ENCODE data around the gene ATP6V1F. TPM values are rescaled to one million over a fixed set of nuclear protein-coding genes. Genes with fewer than 3 reads are reported as not detected.

Gene ATP6V1F
- total RNA-seq, 1 experiment from 2014 or later: 168 TPM

DNA sequence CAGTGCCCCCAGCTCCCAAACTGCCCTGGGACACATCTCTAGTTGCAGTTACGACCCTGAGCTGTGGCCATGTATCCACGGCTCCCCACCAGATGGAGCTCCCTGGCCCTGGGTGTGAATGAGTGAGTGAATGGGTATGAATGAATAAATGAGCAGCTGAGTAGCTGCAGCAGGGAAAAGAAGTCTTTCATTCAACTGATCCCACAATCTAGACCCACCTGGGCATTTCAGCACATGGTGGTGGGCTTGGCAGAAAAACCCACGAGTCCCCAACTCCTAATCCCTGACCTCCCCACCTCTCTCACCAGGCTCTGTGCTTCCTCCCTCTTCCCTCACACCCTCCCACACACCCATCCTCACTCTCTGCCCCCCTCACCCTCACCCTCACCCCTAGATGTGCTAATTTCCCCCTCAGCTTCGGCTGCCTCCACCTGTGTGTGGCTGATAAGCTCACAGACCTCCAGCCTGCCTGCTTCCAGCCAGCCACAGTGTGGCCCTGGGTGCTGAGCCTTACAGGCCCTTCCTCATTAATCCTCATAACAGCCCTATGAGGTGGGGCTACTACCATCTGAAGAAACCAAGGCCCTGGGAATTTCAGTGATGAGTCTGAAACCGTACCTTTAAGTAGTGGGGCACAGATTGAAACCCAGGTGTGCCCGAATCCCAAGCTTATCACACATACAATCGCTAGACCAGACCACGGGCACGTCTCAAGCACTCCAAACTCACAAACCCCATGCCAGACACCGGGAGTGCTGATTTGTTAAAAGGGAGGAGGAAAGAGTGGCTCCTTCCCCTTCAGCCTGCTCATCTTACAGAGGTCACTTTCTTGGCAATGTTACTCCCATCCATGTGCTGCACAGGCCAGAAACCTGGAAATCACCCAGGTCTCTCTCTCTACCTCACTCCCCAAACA, 2.2 kb upstream of the ATP6V1F start:
- no peak for DNase-seq (ENCODE audit: low read depth)

DNA sequence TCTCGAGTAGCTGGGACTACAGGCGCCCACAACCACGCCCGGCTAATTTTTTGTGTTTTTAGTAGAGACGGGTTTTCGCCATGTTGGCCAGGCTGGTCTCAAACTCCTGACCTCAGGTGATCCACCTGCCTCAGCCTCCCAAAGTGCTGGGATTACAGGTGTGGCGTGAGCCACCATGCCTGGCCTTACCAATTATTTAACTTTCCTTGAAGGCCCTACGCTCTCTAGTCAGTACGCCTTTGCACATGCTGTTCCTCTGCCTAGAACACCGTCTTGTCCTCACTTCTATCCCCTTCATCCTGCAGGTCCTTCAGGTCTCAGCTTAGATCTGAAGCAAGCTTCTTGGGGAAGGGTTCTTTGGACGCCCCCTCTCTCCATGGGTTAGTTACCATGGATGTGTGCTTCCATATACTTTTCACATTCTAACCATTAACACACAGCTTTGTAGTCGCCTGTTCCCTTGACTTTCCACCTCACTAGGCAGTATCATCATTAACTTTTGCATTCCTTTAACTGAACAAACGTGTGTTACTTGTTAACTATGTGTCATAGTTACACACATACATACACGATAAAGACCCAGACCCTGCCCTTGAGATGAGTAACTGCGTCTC, 592 bp upstream of the ATP6V1F start:
- in situ Hi-C loops (cut with HindIII; ENCODE audit: low pct_unique_long_range_greater_than_20kb, low sequenced_read_pairs): no loop called here
- no peak for DNase-seq (ENCODE audit: low read depth)

More for the DNA sequence above, 2.2 kb upstream of the ATP6V1F start:
- in situ Hi-C loops (cut with HindIII; ENCODE audit: low pct_unique_long_range_greater_than_20kb, low sequenced_read_pairs): no loop called here

- in situ Hi-C loops (cut with HindIII; ENCODE audit: low pct_unique_long_range_greater_than_20kb, low sequenced_read_pairs): no loop called here
- DNase-seq (ENCODE audit: low read depth): peak; percentile 55
These were observed 855 bp downstream of the ATP6V1F start for GRCh38 chr7:128863433-128863989.

GRCh38 chr7:128865303-128865702, 2.6 kb downstream of the ATP6V1F start:
- in situ Hi-C loops (cut with HindIII; ENCODE audit: low pct_unique_long_range_greater_than_20kb, low sequenced_read_pairs): no loop called here

DNA sequence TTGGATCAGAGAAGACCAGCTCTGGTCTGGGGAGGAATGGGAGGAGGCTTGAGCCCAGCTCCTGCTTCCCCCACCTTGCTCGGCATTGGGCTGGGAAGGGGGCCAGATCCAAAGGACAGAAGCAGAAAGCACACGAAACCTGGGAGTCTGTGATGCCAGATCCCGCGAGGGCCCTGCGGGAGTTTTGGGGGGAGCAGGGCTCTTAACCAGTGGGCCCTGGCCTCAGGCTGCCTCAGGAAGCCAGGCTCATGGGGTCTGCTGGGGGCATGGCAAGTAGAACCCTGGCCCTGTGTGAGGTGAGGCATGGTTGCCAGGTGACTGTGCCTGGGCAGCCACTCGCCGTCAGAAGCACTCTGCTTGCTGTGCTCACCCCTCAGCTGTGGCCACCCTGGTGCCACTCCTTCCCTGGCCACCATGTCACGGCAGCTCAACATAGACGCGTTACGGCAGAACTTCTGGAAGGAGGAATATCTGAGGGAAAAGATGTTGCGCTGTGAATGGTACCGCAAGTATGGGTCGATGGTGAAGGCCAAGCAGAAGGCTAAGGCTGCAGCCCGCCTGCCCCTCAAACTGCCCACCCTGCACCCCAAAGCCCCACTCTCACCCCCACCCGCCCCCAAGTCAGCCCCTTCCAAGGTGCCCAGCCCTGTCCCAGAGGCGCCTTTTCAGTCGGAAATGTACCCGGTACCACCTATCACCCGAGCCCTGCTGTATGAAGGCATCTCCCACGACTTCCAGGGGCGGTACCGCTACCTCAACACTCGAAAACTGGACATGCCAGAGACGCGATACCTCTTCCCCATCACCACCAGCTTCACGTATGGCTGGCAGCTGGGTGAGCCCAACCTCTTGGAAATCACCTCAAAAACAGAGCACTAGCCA, 3.6 kb downstream of the ATP6V1F start:
- in situ Hi-C loops (cut with HindIII; ENCODE audit: low pct_unique_long_range_greater_than_20kb, low sequenced_read_pairs): no loop called here
- DNase-seq (ENCODE audit: low read depth): no peak

More at GRCh38 chr7:128865303-128865702, 2.6 kb downstream of the ATP6V1F start:
- DNase-seq (ENCODE audit: low read depth): no peak

- no peak for DNase-seq (ENCODE audit: low read depth)
- in situ Hi-C loops (cut with HindIII; ENCODE audit: low pct_unique_long_range_greater_than_20kb, low sequenced_read_pairs): no loop called here
These were observed 4.6 kb downstream of the ATP6V1F start for GRCh38 chr7:128867241-128867640.

DNA sequence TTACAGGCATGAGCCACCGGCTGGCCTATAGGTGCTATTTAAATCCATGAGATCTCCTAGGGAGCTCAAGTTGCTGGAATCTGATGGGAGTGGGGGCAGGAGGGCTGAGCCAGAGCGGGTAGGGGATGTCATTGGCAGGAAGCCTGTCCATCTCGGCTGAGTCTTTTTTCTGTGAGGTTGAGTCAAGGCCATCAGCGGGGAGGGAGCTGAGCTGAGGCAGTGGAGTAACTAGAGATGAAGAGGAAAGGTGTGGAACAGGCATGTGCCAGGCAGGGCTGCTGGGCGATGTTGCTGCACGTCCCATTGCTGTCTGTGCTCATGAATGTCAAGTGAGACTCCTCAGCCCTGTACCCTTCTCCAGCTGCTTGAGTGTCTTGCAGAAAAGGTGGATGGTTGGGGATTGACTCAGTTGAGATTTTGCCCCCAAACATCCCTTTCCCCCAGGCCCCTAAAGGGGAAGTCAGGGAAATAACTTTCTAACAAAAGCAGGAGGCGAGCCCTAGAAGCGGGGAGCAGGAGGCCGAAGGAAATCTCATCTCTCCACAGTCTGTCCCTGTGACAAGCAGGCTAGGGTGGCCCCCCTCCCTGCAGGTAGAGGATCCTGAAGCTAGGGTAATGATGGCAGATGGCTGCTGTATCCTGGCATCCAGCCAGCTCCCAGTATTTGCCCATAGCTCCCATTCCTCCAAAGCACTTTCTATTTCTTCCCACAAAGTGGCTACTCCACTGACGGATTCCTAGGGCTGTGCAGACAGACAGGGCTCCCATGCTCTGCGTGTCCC, 5.4 kb downstream of the ATP6V1F start:
- no peak for DNase-seq (ENCODE audit: low read depth)
- in situ Hi-C loops (cut with HindIII; ENCODE audit: low pct_unique_long_range_greater_than_20kb, low sequenced_read_pairs): no loop called here

- in situ Hi-C loops (cut with HindIII; ENCODE audit: low pct_unique_long_range_greater_than_20kb, low sequenced_read_pairs): no loop called here
- no peak for DNase-seq (ENCODE audit: low read depth)
These were observed 6.0 kb downstream of the ATP6V1F start for GRCh38 chr7:128868624-128869137.

DNA sequence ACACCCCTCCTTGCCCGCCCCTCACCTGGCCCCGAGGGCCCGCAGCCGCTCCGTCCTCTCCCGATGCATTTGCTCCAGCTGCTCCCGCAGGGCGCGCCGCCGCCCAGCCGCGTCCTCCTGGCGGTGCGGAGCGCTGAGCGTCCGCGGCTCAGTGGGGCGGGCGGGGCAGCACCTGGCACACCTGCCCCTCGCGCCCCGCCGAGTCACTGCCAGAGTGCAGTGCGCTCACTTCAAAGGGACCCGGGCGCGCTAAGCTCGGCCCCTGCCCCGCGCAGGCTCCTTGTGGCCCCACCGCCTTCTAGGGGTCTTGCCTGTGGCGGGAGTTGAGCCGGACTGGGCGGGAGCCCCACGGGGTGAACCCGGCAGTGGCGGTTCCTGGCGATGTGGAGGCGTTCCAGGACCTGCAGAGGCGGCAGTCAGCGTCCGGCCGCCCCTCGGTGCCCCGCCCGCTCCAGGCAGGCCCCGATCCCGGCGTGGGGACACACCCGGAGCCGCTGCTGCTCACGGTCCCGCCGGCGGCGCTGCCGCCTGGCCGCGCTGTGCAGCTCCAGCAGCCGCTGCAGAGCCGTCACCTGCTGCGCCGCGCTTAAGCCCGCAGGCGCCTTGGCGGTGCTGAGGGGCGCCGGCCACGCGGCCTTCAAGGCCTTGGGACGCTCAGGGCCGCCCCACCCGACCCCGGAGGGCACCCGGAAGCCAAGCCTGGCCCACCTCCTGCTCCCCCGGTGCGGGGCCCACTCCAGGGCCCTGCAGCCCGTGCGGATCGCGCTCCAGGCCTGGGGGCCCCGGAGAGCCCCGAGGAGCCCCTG, 6.7 kb downstream of the ATP6V1F start:
- in situ Hi-C loops (cut with HindIII; ENCODE audit: low pct_unique_long_range_greater_than_20kb, low sequenced_read_pairs): no loop called here
- no peak for DNase-seq (ENCODE audit: low read depth)

DNA sequence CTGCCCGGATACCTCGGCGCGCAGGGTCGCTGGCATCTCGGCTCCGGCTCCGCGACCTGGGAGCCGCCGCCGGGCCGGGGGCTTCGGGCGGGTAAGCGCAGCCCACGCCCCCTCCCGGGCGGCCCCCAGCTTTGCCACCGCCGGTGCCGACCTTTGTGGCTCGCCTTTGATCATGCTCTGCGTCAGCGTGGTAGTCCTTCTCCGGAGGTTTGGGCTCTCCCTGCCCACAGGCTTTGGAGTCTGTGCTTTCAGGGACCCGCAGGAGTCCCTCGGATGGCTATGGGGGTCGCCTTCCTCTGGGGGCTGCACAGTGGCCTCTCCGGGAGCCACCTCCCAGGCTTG, 7.3 kb downstream of the ATP6V1F start:
- in situ Hi-C loops (cut with HindIII; ENCODE audit: low pct_unique_long_range_greater_than_20kb, low sequenced_read_pairs): no loop called here
- DNase-seq (ENCODE audit: low read depth): no peak

DNA sequence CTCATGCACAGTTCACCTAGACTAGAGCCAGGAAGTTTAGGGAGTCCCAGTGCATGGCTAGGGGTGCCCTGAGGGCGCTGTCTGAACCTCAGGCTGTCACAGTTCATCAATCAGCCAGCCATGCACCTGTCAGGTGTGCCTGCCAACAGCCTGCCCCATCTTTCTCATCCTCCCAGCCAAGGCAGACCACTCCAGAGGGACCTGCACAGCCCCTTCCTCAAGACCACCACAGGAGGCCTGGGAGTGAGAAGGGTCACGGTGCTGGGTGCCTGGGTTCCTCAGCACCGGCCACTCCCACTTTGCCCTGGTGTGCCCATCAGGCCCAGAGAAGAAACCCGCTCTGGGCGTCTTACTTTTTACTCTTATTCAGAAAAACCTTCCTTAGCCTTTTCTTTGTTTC, 8.4 kb downstream of the ATP6V1F start:
- no peak for DNase-seq (ENCODE audit: low read depth)
- in situ Hi-C loops (cut with HindIII; ENCODE audit: low pct_unique_long_range_greater_than_20kb, low sequenced_read_pairs): no loop called here

DNA sequence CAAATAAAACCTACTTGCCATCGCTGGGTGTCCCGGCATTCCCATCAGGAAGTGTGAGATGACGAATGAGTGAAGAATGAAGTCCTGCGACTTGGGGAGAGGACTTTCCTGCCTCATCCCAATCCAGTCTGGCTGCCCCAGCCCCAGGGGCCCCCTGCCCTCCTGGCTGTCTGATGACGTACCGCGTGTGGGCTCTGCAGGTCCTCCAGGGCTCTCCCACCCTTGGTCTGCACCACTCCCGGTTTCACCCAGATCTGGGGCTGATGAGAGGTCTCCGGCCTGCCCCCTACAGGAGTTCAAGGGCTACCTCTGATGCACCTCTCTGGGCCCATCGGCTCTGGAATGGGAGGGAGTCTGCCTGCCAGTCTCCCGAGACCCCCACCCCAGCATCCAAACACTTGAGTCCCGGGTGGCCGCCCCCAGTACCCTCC, 9.8 kb downstream of the ATP6V1F start:
- in situ Hi-C loops (cut with HindIII; ENCODE audit: low pct_unique_long_range_greater_than_20kb, low sequenced_read_pairs): no loop called here
- no peak for DNase-seq (ENCODE audit: low read depth)

DNA sequence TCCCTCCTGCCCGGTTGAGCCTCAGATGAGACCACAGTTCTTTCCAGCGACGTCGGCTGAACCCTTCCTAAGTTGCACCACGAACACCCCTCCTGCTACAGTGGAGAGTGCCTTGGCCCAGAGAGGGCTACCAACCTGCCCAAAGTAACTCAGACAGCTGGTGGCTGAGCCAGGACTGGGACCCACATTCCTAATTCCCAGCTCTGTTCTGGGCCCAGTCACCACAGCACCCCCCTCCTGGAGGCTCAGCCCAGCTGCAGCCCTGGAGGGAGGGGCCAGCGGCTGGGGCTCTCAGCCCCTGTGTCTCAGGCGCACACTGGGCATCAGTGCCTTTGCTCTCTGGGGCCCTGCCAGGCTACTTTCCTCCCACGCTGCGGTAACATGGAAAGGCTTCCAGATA, 10.6 kb downstream of the ATP6V1F start:
- DNase-seq (ENCODE audit: low read depth): no peak
- in situ Hi-C loops (cut with HindIII; ENCODE audit: low pct_unique_long_range_greater_than_20kb, low sequenced_read_pairs): no loop called here

- in situ Hi-C loops (cut with HindIII; ENCODE audit: low pct_unique_long_range_greater_than_20kb, low sequenced_read_pairs): no loop called here
- DNase-seq (ENCODE audit: low read depth): no peak
These were observed 11.7 kb downstream of the ATP6V1F start for GRCh38 chr7:128874140-128875031.

DNA sequence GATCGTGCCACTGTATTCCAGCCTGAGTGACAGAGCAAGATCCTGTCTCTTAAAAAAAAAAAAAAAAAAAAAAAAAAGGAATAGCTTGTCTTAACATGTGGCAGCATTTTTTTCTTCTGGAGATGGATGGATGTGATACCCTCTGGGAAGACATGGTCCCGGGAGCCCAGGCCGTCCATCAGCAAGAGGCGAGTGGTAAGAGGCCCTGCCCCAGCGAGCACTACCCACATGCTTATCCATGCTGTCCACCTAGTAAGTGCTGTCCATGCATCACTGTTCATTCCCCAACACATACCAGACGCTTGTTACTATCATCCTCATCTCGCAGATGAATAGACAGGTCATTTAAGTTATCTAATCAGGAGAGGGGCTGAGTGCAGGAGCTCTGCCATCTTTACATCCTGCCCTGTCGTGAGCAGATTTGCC, 12.9 kb downstream of the ATP6V1F start:
- in situ Hi-C loops (cut with HindIII; ENCODE audit: low pct_unique_long_range_greater_than_20kb, low sequenced_read_pairs): no loop called here
- DNase-seq (ENCODE audit: low read depth): no peak

- DNase-seq (ENCODE audit: low read depth): no peak
- in situ Hi-C loops (cut with HindIII; ENCODE audit: low pct_unique_long_range_greater_than_20kb, low sequenced_read_pairs): no loop called here
These were observed 13.5 kb downstream of the ATP6V1F start for GRCh38 chr7:128876127-128876526.
